H1 (cell line): Measurements from ENCODE around the gene IL17RA. TPM values are rescaled to one million over a fixed set of nuclear protein-coding genes. Genes with fewer than 3 reads are reported as not detected.

ENCODE experiments used
- CTCF ChIA-PET: fragments of 300-600 bp; sonication (Branson Sonifier 250); formaldehyde crosslinking; loops from one replicate; lab custom pipeline; 2021; ENCODE audit not compliant: partially characterized antibody; lab: Charles Lee
- POLR2A ChIA-PET: fragments of 300-600 bp; sonication (Branson Sonifier 250); formaldehyde crosslinking; loops from one replicate; lab custom pipeline; 2021; ENCODE audit warnings: inconsistent platforms; ENCODE audit not compliant: partially characterized antibody; lab: Charles Lee
- DNase-seq, 2 experiments: peaks; one replicate each; pipeline versions ENCODE4 v3.0.0 to v3.0.0-alpha.2; 2010 to 2022; ENCODE audit warnings: low spot score in 2 of 2, low read depth in 1 of 2, mixed read lengths in 1 of 2
- FAIRE-seq: peaks from 2 replicates; lab custom pipeline; 2011; peaks lifted over from hg19 to GRCh38; lab: Jason Lieb, UNC
- H2AFZ ChIP-seq: 2 replicates; pipeline ENCODE4 v1.8.1; 2012; ENCODE audit warnings: low read length, inconsistent platforms
- H2AK5ac ChIP-seq: 2 replicates; pipeline ENCODE4 v1.6.1; 2013; ENCODE audit warnings: low read depth, low read length
- H2BK120ac ChIP-seq: replicated peaks from 2 replicates; pipeline ENCODE3; 2013; ENCODE audit warnings: low read depth, low read length, inconsistent platforms
- H2BK12ac ChIP-seq: 2 replicates; pipeline ENCODE4 v1.6.1; 2013; ENCODE audit warnings: low read depth, low read length
- H2BK15ac ChIP-seq: 2 replicates; pipeline ENCODE4 v1.6.1; 2013; ENCODE audit warnings: low read length
- H2BK20ac ChIP-seq: 2 replicates; pipeline ENCODE4 v1.6.1; 2013; ENCODE audit warnings: low read length
- H2BK5ac ChIP-seq: 2 replicates; pipeline ENCODE4 v1.6.1; 2013; ENCODE audit warnings: low read depth, low read length
- H3K14ac ChIP-seq: 2 replicates; pipeline ENCODE4 v1.6.1; 2013; ENCODE audit warnings: inconsistent platforms; ENCODE audit not compliant: insufficient read length
- H3K18ac ChIP-seq: 2 replicates; pipeline ENCODE4 v1.6.1; 2013; ENCODE audit warnings: low read length; ENCODE audit errors: extremely low read depth
- H3K23ac ChIP-seq: 2 replicates; pipeline ENCODE4 v1.6.1; 2013; ENCODE audit warnings: inconsistent platforms; ENCODE audit not compliant: insufficient read length
- H3K23me2 ChIP-seq: 2 replicates; pipeline ENCODE4 v1.6.1; 2013; ENCODE audit warnings: low read depth, low read length
- H3K27ac ChIP-seq: 2 replicates; pipeline ENCODE4 v1.6.1; 2011; ENCODE audit warnings: low read depth, low read length, inconsistent platforms
- H3K27me3 ChIP-seq, 4 experiments: replicated peaks in 1 of 4; 1 replicate in 1 of 4; 2 replicates in 3 of 4; pipeline versions ENCODE4 v1.6.1 to v1.8.1; 2011 to 2013; ENCODE audit warnings: low read length in 3 of 4, mild to moderate bottlenecking in 3 of 4, inconsistent platforms in 2 of 4, mixed read lengths in 2 of 4, moderate library complexity in 1 of 4; ENCODE audit not compliant: control insufficient read depth in 3 of 4, insufficient read depth in 3 of 4; ENCODE audit errors: extremely low read depth in 1 of 4
- H3K36me3 ChIP-seq, 4 experiments: 2 replicates each; pipeline versions ENCODE4 v1.6.1 to v1.8.1; 2011 to 2013; ENCODE audit warnings: mild to moderate bottlenecking in 4 of 4, low read length in 3 of 4, moderate library complexity in 2 of 4, control low read depth in 1 of 4, inconsistent platforms in 1 of 4; ENCODE audit not compliant: insufficient read depth in 4 of 4, control insufficient read depth in 2 of 4
- H3K4ac ChIP-seq: replicated peaks from 2 replicates; pipeline ENCODE3; 2013; ENCODE audit warnings: low read length, low read depth, mixed read lengths, inconsistent platforms; ENCODE audit not compliant: insufficient read length
- H3K4me1 ChIP-seq, 4 experiments: replicated peaks in 1 of 4; 1 replicate in 1 of 4; 2 replicates in 3 of 4; pipeline versions ENCODE4 v1.6.1 to v1.8.1; 2011 to 2013; ENCODE audit warnings: low read length in 3 of 4, inconsistent platforms in 2 of 4, mixed read lengths in 1 of 4; ENCODE audit not compliant: insufficient read depth in 4 of 4, control insufficient read depth in 3 of 4
- H3K4me2 ChIP-seq, 2 experiments: 2 replicates each; pipeline versions ENCODE4 v1.6.1 to v1.8.1; 2011 to 2013; ENCODE audit warnings: low read depth in 2 of 2, low read length in 2 of 2, control low read depth in 1 of 2, inconsistent platforms in 1 of 2, mild to moderate bottlenecking in 1 of 2; ENCODE audit not compliant: insufficient read depth in 1 of 2
- H3K4me3 ChIP-seq, 4 experiments: fragments of 200-600, 300-600 bp in 1 of 4; sonication (generic), shearing (Covaris generic), sonication (Bioruptor Twin) in 1 of 4; 2 replicates each; pipeline versions ENCODE4 v1.5.1 to v1.8.1; 2011 to 2016; ENCODE audit warnings: low read length in 4 of 4, low read depth in 3 of 4, control low read depth in 2 of 4, inconsistent platforms in 2 of 4, mild to moderate bottlenecking in 2 of 4, mixed read lengths in 1 of 4, moderate library complexity in 1 of 4; ENCODE audit not compliant: insufficient read depth in 2 of 4; ENCODE audit errors: extremely low read depth in 1 of 4
- H3K56ac ChIP-seq: replicated peaks from 2 replicates; pipeline ENCODE3; 2013; ENCODE audit warnings: low read depth, mild to moderate bottlenecking, mixed read lengths, low read length, inconsistent platforms; ENCODE audit not compliant: insufficient read length
- H3K79me1 ChIP-seq: 2 replicates; pipeline ENCODE4 v1.6.1; 2013; ENCODE audit warnings: low read depth, low read length, control low read depth
- H3K79me2 ChIP-seq, 2 experiments: 2 replicates each; pipeline versions ENCODE4 v1.6.1 to v1.8.1; 2012 to 2013; ENCODE audit warnings: low read length in 2 of 2, mild to moderate bottlenecking in 2 of 2, inconsistent platforms in 1 of 2; ENCODE audit not compliant: insufficient read depth in 2 of 2, control insufficient read depth in 1 of 2
- H3K9ac ChIP-seq, 4 experiments: replicated peaks in 1 of 4; 1 replicate in 1 of 4; 2 replicates in 3 of 4; pipeline versions ENCODE4 v1.6.1 to v1.8.1; 2011 to 2013; ENCODE audit warnings: low read depth in 3 of 4, low read length in 3 of 4, control low read depth in 2 of 4, mild to moderate bottlenecking in 2 of 4, moderate library complexity in 2 of 4, inconsistent platforms in 1 of 4; ENCODE audit errors: extremely low read depth in 1 of 4
- H3K9me3 ChIP-seq, 2 experiments: 2 replicates each; pipeline versions ENCODE4 v1.6.1 to v1.8.1; 2012 to 2013; ENCODE audit warnings: mild to moderate bottlenecking in 2 of 2, moderate library complexity in 2 of 2, control low read depth in 1 of 2, inconsistent platforms in 1 of 2, low read depth in 1 of 2, low read length in 1 of 2, mixed read lengths in 1 of 2; ENCODE audit not compliant: insufficient read depth in 2 of 2
- H4K20me1 ChIP-seq, 2 experiments: replicated peaks in 1 of 2; 2 replicates each; pipeline versions ENCODE3 to v1.8.1; 2011 to 2013; ENCODE audit warnings: inconsistent platforms in 2 of 2, low read length in 2 of 2, mild to moderate bottlenecking in 1 of 2; ENCODE audit not compliant: insufficient read depth in 2 of 2, control insufficient read depth in 1 of 2
- H4K5ac ChIP-seq: 2 replicates; pipeline ENCODE4 v1.6.1; 2013; ENCODE audit warnings: low read length, low read depth, mixed read lengths, inconsistent platforms; ENCODE audit not compliant: insufficient read length
- H4K8ac ChIP-seq: 2 replicates; pipeline ENCODE4 v1.8.0; 2013; ENCODE audit warnings: mild to moderate bottlenecking, moderate library complexity, low read length, inconsistent platforms; ENCODE audit not compliant: insufficient read depth; ENCODE audit errors: extremely low read depth
- H4K91ac ChIP-seq: replicated peaks from 2 replicates; pipeline ENCODE3; 2013; ENCODE audit warnings: low read length, mixed read lengths, inconsistent platforms; ENCODE audit not compliant: insufficient read length
- CBX5 ChIP-seq: fragments of 300-800, 300-1000 bp; sonication (generic); IDR thresholded peaks from 2 replicates; pipeline ENCODE4 v1.7.1; 2016; ENCODE audit warnings: antibody characterized with exemption, low read length, low read depth
- CHD1 ChIP-seq: IDR thresholded peaks from 2 replicates; pipeline ENCODE4 v1.6.1; 2012; ENCODE audit warnings: low read depth, low read length, improper control_type of control experiment
- E2F6 ChIP-seq: IDR thresholded peaks from 2 replicates; pipeline ENCODE4 v1.6.1; 2012; ENCODE audit warnings: inconsistent platforms
- FOSL1 ChIP-seq: IDR thresholded peaks from 2 replicates; pipeline ENCODE4 v1.6.1; 2011; ENCODE audit warnings: mild to moderate bottlenecking, low read depth, low read length, moderate library complexity; ENCODE audit not compliant: insufficient read depth
- GTF2F1 ChIP-seq: IDR thresholded peaks from 2 replicates; pipeline ENCODE4 v1.6.1; 2012; ENCODE audit warnings: low read depth, low read length, improper control_type of control experiment, borderline replicate concordance
- JUN ChIP-seq: IDR thresholded peaks from 2 replicates; pipeline ENCODE4 v1.6.1; 2011; ENCODE audit warnings: low read depth, mild to moderate bottlenecking, improper control_type of control experiment, low read length
- JUND ChIP-seq: IDR thresholded peaks from 2 replicates; pipeline ENCODE4 v1.6.1; 2011; ENCODE audit warnings: mild to moderate bottlenecking, improper control_type of control experiment, low read length
- KDM5A ChIP-seq: fragments of 200-600 bp; IDR thresholded peaks from 2 replicates; pipeline ENCODE4 v1.7.1; 2012; ENCODE audit warnings: mild to moderate bottlenecking, low read length, inconsistent platforms, mixed read lengths
- MAFK ChIP-seq: IDR thresholded peaks from 2 replicates; pipeline ENCODE4 v1.6.1; 2012; ENCODE audit warnings: low read depth, mild to moderate bottlenecking, improper control_type of control experiment, low read length
- POLR2A ChIP-seq, 2 experiments: IDR thresholded peaks; 1 replicate in 1 of 2; 2 replicates in 1 of 2; pipeline ENCODE4 v1.6.1; 2011; ENCODE audit warnings: low read depth in 2 of 2, low read length in 2 of 2, mild to moderate bottlenecking in 2 of 2; ENCODE audit errors: control extremely low read depth in 1 of 2
- SP1 ChIP-seq: IDR thresholded peaks from 2 replicates; pipeline ENCODE4 v1.6.1; 2011; ENCODE audit warnings: low read depth, low read length
- TAF1 ChIP-seq: IDR thresholded peaks from 2 replicates; pipeline ENCODE4 v1.6.1; 2011; ENCODE audit warnings: mild to moderate bottlenecking, low read depth, low read length
- TAF7 ChIP-seq: optimal IDR thresholded peaks from 2 replicates; pipeline ENCODE3; 2011; ENCODE audit warnings: low read depth, mild to moderate bottlenecking, inconsistent platforms, low read length, moderate library complexity, borderline replicate concordance
- TEAD4 ChIP-seq: IDR thresholded peaks from 2 replicates; pipeline ENCODE4 v1.6.1; 2012; ENCODE audit warnings: low read depth, low read length, inconsistent platforms, mixed read lengths
- ZNF274 ChIP-seq: IDR thresholded peaks from 2 replicates; pipeline ENCODE4 v1.7.0; 2012; ENCODE audit warnings: low read length, borderline replicate concordance; ENCODE audit errors: extremely low read depth
- WGBS, 2 experiments: shearing (Covaris generic) in 1 of 2; methylation state at CpG; one replicate each; pipeline versions ENCODE4 v1.1.6 to v1.1.7; 2013 to 2015; ENCODE audit warnings: low lambda C conversion rate in 2 of 2, mixed read lengths in 2 of 2, inconsistent platforms in 1 of 2, low coverage in 1 of 2, missing lambda C conversion rate in 1 of 2; ENCODE audit not compliant: insufficient replicate concordance in 2 of 2, insufficient coverage in 1 of 2, insufficient read length in 1 of 2; ENCODE audit errors: extremely low coverage in 1 of 2, missing lambda C conversion rate in 1 of 2; 5-methylcytosine and 5-hydroxymethylcytosine counted together
- polyA plus RNA-seq, 7 experiments: library from polyadenylated mRNA; depleted of rRNA in 3 of 7; stranded (reverse) in 5 of 7; unstranded in 2 of 7; fragments of >200 nt in 5 of 7; fragments of 200-250 nt in 2 of 7; gene quantifications; 1 replicate in 5 of 7; 2 replicates in 1 of 7; 4 replicates in 1 of 7; pipeline versions ENCODE4 v1.2.1 to v1.2.3, GENCODE V29; 2011 to 2013; ENCODE audit warnings: missing spikeins in 2 of 7, mixed read lengths in 2 of 7
- total RNA-seq: library from RNA; stranded (reverse); fragmentation: NEBNext Ultra II Directional; extraction: Animal tissue kit (Norgen Biotek cat#: 25700); gene quantifications from 2 replicates; pipeline ENCODE4 v1.2.1, GENCODE V29; 2021

Gene IL17RA
- total and polyA plus RNA-seq, 2 of the 8 experiments (the other 6 are each of a cell fraction or from before 2014, with no cell fraction given) = 5.6 to 9.9 TPM

- Histone ChIP-seq H3K14ac (no peak overlapping the region), H3K56ac (no peak overlapping the region), H3K27ac (no peak overlapping the region), H3K18ac (no peak overlapping the region), H3K23me2 (no peaks in the 10 kb centered on the region), H3K27me3 (no peaks in the 10 kb centered on the region), H2BK120ac (no peak overlapping the region), H4K91ac (no peak overlapping the region), H3K4me3 (no peak overlapping the region), H2BK15ac (no peak overlapping the region), H2AFZ (no peak overlapping the region), H3K9ac (no peak overlapping the region), H3K79me2 (no peaks in the 10 kb centered on the region; a peak in 1 of 4 replicates), H2BK20ac (no peak overlapping the region), H3K4me1 (no peaks in the 10 kb centered on the region), H3K4ac (no peak overlapping the region), H3K23ac (no peak overlapping the region), H3K4me2 (no peak overlapping the region), H4K8ac (no peak overlapping the region), H3K36me3 (no peaks in the 10 kb centered on the region), H4K5ac (no peak overlapping the region), H2BK12ac (no peak overlapping the region), H3K79me1 (no peaks in the 10 kb centered on the region), H3K9me3 (no peaks in the 10 kb centered on the region), H2AK5ac (no peak overlapping the region), H2BK5ac (no peak overlapping the region), H4K20me1 (no peaks in the 10 kb centered on the region)
- ChIA-PET CTCF (interaction anchor here (0.8 to 2.9 kb wide), 5 partner anchors 9 to 140 kb away, joined by 3 to 40 read pairs (median 4); no protein-coding TSS in a partner anchor), POLR2A (no interaction called here)
- no peak for FAIRE-seq
- WGBS, 2 experiments = 90% methylated on average over 8 of the region's 8 CpGs; no CpG with 5 or more reads in 1 of the 2 experiments
- DNase-seq = peak in 1 of 2 experiments; percentile 30
- TF ChIP-seq KDM5A (no peak), CHD1 (no peak), TEAD4 (no peak), FOSL1 (no peak), SP1 (no peak), GTF2F1 (no peak), TAF7 (no peak), JUND (no peak), MAFK (no peak), TAF1 (no peak), E2F6 (no peak), POLR2A (IDR thresholded peaks at IDR 0.05; ENCODE audit: control extremely low read depth in 1 of 2, low read depth in 2 of 2, low read length in 2 of 2) (no peak), ZNF274 (no peak), JUN (no peak), CBX5 (no peak)
Measured at GRCh38 chr22:17056807-17057206, 28.0 kb upstream of the IL17RA start.
